Heart left ventricle (tissue), 13 donors: Measurements from ENCODE around the gene SRGAP1.

ENCODE experiments used
- CTCF ChIP-seq, 12 donors: fragments of 200-600 bp; sonication (generic) in 4 of 12; IDR thresholded peaks; one replicate each; pipeline versions ENCODE4 v1.5.0 to v1.8.0; 2018 to 2022; ENCODE audit warnings: antibody characterized with exemption in 12 of 12, mild to moderate bottlenecking in 5 of 12
- POLR2A ChIP-seq, 2 donors: fragments of 450-650 bp; IDR thresholded peaks; one replicate each; pipeline ENCODE4 v1.6.1; 2017; ENCODE audit warnings: antibody characterized with exemption in 2 of 2, mild to moderate bottlenecking in 2 of 2, moderate library complexity in 2 of 2
- donor health status: ischemic (EF 13 %, LVEDD 7.1; RV severe dilation, severe dysfunction).
- donor health status: DM: no; HTN: yes; CAD: no.
- donor health status: DM: no; HTN: no; CAD: no.
- donor health status: ischemic (EF 25% LVEDD 6.9; RV normal size, moderate dysfunction).
- donor health status: ischemic (EF 25% LVEDD 5.7; RV mildly dilated, moderate dysfunction).
- donor health status: ischemic (EF 35%, LVEDD 5.7; RV mildly dilated, moderate dysfunction).
- donor health status: nonischemic (EF 11% LVEDD 7.7; RV severe dilation, severe dysfunction).
- donor health status: DM: yes; HTN: yes; CAD: no.
- donor health status: PGD.
- donor health status: ischemic (EF 29% LVEDD 5.4; RV normal size, mild dysfunction).
- donor health status: nonischemic (EF 23%, LVEDD 6.1; RV moderate dilation, normal function).

- TF ChIP-seq POLR2A (IDR thresholded peaks at IDR 0.05), result no peak
- TF ChIP-seq CTCF (IDR thresholded peaks at IDR 0.05), result no peak
Observed at GRCh38 chr12:64170024-64170423, 325.5 kb downstream of the SRGAP1 start.
